ENCODE measurements around the gene SIPA1L3. TPM values are rescaled to one million over a fixed set of nuclear protein-coding genes. Genes with fewer than 3 reads are reported as not detected.
A peak's percentile ranks its signal among the peaks of the same experiment; 100 is the strongest.

Gene SIPA1L3
- polyA plus RNA-seq, 5 donors: 16.4 to 25.3 (median 24.9) TPM

DNA sequence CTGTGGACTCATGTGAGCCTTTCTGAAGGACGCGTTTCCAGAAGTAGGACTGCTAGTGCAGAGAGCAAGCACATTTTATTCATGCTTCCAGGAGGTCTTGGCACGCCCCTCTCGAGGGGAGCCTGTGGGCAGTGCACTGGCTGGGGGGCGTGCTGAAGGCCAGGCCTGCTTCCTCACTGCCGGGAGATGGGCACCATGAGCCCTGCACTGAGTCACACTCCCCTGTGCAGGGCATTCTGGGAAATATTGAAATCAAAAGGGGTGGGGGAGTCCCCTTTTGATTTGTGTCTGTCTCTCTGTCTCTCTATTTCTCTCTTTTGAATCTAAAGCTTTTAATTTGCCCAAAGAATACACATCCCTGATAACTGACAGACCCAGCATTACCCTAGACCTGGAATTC is 283.1 kb downstream of the SIPA1L3 start:
- DNase-seq: no peak

- DNase-seq: no peak
Measured at GRCh38 chr19:38190793-38191192, 283.8 kb downstream of the SIPA1L3 start.

DNA sequence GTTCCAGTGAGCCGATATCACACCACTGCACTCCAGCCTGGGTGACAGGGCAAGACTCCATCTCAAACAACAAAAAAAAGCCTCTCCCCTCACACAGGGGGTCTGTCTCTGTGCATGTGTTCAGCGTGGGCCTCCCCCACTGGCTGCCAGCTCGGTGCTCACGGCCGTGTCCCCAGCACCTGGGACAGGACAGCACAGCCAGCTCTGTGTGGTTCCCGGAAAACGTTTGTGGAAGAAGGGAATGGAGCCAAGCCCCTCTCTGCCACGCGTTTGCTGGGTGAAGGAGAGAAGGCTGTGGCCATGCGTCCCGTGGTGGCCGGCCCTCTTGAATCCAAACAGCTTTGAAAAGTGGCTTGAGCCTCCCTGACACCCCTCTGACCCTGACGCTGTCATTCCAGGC is 284.7 kb downstream of the SIPA1L3 start:
- DNase-seq: no peak

GRCh38 chr19:38193445-38193844 is 286.4 kb downstream of the SIPA1L3 start:
- DNase-seq: no peak

GRCh38 chr19:38194061-38194701 is 287.2 kb downstream of the SIPA1L3 start:
- no peak for DNase-seq

GRCh38 chr19:38195237-38195636 is 288.2 kb downstream of the SIPA1L3 start:
- no peak for DNase-seq

DNA sequence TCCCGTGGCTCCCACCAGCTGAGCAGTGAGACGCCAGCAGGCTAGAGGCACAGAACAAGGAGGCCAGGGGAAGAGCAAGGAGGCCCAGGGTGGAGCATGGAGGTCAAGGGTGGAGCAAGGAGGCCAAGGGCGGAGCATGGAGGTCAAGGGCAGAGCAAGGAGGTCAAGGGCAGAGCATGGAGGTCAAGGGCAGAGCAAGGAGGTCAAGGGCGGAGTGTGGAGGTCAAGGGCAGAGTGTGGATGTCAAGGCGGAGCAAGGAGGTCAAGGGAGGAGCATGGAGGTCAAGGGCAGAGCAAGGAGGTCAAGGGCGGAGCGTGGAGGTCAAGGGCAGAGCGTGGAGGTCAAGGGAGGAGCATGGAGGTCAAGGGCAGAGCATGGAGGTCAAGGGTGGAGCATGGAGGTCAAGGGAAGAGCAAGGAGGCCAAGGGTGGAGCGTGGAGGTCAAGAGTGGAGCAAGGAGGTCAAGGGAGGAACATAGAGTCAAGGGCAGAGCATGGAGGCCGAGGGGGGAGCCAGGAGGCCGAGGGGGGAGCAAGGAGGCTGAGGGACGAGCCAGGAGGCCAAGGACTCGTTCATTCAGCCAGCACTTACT is 289.3 kb downstream of the SIPA1L3 start:
- no peak for DNase-seq

GRCh38 chr19:38196948-38197656 is 290.1 kb downstream of the SIPA1L3 start:
- DNase-seq: no peak

GRCh38 chr19:38197937-38198704 is 291.1 kb downstream of the SIPA1L3 start:
- DNase-seq: no peak

DNA sequence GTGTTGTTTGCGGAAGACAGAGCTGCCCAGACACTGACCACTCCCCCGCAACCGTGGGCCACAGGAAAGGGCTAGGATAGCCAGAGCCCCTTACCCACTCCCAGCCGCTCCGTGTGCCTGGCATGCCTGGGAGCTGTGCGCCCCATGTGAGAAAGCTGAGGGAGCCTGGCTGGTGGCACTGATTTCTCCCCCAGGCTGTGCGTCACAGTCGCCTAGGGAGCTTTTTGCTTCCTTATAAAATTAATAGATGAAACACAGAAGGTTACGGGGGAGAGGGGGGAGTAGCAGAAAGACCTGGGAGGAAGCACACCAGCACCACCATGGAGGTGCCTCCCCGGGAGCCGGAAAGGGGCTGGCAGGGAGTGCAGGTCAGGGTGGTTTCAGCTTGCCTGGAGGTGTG is 292.3 kb downstream of the SIPA1L3 start:
- DNase-seq: no peak

- DNase-seq: no peak
Measured at GRCh38 chr19:38201731-38202130, 294.7 kb downstream of the SIPA1L3 start.

DNA sequence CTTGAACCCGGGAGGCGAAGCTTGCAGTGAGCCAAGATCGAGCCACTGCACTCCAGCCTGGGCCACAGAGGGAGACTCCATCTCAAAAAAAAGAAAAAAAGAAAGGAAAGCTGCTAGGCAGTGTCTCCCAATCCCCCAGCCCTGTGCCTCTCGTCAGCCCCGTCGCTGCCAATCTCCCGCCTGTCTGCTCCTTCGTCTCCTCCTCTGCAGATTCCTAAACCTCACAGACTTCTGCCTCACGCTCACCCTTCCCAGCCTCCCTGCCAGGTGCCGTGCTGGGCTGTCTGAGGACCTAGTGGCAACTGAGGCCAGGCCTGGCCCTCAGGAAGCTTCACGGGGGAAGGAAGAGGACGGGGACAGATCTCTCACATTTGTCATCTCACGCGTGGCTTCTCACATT is 295.5 kb downstream of the SIPA1L3 start:
- DNase-seq: no peak

DNA sequence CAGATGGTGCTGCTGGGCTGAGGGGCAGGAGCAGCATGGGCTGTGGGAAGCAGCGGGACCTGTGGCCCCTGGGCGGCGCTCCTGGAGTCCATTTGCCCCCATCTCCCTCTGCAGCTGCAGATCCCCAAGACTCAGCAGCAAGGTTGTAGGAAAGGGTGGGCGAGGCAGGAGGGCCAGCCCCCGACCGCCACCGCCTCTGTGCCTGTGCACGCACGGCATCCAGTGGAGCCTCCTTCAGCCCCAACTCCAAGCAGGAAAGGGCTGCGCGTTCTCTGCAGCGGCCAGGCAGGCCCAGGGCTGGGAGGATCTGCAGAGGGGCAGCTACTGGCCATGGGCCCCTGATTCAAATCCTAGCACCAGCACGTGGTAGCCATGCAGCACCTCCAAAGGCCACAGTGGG is 296.2 kb downstream of the SIPA1L3 start:
- no peak for DNase-seq

GRCh38 chr19:38204096-38204495 is 297.1 kb downstream of the SIPA1L3 start:
- no peak for DNase-seq

- DNase-seq: no peak
Measured at GRCh38 chr19:38204728-38205127, 297.7 kb downstream of the SIPA1L3 start.

DNA sequence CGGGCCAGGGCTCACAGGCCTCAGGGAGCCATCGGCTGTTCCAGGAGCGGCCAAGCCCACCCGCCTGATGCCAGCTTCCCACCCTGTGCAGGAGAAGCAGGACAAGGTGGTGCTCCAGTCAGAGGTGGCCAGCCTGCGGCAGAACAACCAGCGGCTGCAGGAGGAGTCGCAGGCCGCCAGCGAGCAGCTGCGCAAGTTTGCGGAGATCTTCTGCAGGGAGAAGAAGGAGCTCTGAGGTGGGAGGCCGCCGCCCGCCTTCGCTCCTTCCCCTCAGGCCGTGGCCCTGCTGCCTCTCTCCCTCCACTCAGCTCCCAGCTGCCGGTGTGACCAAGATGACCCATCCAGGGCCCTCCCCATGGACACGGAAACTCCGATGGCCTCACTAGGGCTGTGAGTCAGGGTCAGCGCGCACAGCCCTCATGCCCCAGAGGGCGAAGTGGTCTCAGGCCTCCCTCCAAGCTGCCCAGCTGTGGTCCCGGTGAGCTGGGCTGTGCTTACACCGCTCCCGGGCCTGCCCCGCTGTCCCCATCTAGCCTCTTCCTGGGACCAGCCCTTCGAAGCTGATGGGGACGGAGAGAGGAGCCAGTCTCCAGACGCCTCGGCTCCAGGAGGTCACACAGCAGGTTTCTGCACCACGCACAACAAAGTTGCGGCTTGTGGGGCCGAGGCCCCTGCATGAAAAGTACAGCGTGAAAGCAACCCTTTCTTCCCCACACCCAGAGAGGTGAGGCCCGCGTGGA is 299.2 kb downstream of the SIPA1L3 start:
- DNase-seq: no peak

DNA sequence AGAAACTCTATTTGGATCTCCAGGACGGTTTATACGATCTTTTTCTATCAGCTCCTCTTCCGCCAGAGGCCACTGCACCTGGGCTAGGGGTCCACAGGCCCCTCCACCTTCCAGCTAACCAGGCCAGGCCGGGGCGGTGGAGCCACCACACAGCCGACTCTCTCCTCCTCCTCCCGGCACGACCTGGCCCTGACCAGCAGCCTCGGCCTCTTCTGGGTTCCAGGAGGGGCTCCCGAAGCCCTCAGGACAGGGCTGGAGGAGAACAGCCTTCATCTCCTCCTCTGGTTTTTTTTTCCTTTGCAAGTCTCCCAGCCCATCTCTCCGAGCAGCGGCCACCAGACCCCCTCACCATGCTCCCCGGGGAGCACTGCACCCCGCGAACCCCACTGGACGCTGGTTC is 299.9 kb downstream of the SIPA1L3 start:
- DNase-seq: no peak

DNA sequence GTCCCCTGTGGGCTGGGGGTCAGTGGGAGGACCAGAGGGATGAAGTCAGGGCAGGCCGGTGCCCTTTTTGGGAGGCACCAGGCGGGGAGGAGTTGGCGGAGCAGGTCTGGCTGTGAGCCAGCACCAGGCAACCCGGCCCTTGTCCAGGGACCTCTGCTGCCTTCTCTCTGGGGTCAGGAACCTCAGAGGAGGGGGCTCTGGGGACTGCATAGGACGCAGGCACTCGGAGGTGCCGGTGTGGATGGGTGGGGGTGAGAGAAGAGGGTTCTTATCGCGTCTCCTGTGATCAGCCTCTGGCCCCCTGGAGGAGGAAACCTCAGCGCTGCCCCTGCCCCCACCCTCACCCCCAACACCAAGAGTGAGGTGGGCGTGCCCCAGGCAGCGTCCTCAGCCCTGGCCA is 300.5 kb downstream of the SIPA1L3 start:
- DNase-seq: no peak

GRCh38 chr19:38208571-38208970 is 301.6 kb downstream of the SIPA1L3 start:
- DNase-seq: no peak

DNA sequence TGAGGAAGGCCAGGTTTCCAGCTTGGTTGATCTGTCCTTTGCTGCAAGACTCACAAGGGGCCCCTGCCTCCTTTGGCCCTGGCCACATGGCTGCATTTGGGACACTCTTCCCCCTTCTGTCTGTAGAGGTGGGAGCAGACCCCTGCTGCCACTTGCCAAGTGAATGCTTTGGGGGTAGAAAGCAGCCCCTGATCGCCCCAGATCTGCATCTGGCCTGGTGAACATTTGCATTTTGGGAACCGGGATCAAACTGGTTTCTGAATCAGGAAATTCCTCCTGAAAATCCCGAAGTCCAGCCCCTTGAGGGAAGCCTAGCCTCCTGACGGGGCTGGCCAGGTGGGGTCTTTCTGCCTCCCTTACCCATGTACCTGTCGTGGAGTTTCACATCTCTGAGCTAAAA is 302.1 kb downstream of the SIPA1L3 start:
- no peak for DNase-seq

DNA sequence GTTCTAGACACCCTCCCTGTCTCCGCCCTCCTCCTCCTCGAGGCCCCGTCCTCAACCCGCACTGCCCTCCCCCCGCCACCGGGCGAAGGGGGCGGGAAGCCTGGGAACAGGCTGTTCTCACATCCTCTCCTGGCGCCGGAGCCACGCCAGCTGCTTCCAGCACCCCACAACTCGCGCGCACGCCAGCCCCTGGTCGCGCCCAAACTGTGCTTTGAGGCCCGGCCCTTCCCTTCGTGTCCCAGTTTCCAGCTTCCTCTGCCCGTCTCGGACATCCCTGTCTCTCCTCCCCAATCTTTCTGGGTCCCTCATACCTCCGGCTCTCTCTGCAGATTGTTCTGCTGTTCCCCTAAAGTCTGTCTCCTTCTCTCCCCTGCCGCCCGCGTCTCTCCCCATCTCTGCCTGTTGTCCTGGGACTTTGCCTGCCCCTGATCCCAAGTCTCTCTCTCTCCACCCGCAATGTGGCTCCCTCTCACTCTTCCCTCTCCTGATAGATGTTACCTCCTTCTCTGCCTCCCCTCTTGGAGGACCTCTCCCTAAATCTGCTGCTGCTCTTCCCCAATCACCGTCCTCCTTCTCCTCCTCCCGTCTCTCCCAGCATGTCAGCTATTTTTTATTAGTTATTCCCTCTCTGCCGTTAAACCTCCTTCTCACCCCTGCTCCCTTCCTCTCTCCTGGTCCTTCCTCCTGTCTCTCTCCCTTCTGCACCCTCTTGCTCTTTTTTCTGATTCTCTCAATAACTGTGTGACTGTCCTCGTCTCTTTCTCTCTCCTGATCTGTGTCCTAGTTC is 302.9 kb downstream of the SIPA1L3 start:
- DNase-seq: peak; percentile 88 to 91

Data from right lung (tissue), 5 donors.